ENCODE results near the gene RYR3. TPM values are rescaled to one million over a fixed set of nuclear protein-coding genes. Genes with fewer than 3 reads are reported as not detected.

The RYR3 gene
- total RNA-seq, 4 donors from 2014 or later, result 3.7 to 7.2 (median 4.5) TPM

- intact Hi-C loops (cut with DNase I), result no loop called here
- no peaks in the 10 kb centered on the region for H3K27me3 ChIP-seq
- H3K36me3 ChIP-seq, result no peaks in the 10 kb centered on the region
- DNase-seq (ENCODE audit: extremely low spot score), result no peak
- no peak overlapping the region for H3K4me3 ChIP-seq
- H3K9me3 ChIP-seq, result no peaks in the 10 kb centered on the region
- WGBS, result 77% methylated on average over 4 of the region's 4 CpGs
- TF ChIP-seq POLR2A (IDR thresholded peaks at IDR 0.05; ENCODE audit: low read depth) (no peak), POLR2AphosphoS5 (IDR thresholded peaks at IDR 0.05) (no peak), EP300 (IDR thresholded peaks at IDR 0.05) (no peak), CTCF (IDR thresholded peaks at IDR 0.05) (no peak)
- no peak overlapping the region for H3K27ac ChIP-seq (replicated peaks in 1 of 4)
- H3K4me1 ChIP-seq, result peaks cover 0 to 5% (median 0%) of the 10 kb centered on the region in 4 donors
Observed at GRCh38 chr15:33451385-33451784, 140.6 kb downstream of the RYR3 start.

- 66% methylated on average over 3 of the region's 3 CpGs for WGBS
- DNase-seq (ENCODE audit: extremely low spot score), result no peak
- intact Hi-C loops (cut with DNase I), result no loop called here
- no peaks in the 10 kb centered on the region for H3K27me3 ChIP-seq
- peaks cover 0 to 5% (median 0%) of the 10 kb centered on the region in 4 donors for H3K4me1 ChIP-seq
- no peak for TF ChIP-seq POLR2AphosphoS5 (IDR thresholded peaks at IDR 0.05)
- TF ChIP-seq CTCF (IDR thresholded peaks at IDR 0.05), result no peak
- no peak for TF ChIP-seq EP300 (IDR thresholded peaks at IDR 0.05)
- TF ChIP-seq POLR2A (IDR thresholded peaks at IDR 0.05; ENCODE audit: low read depth), result no peak
- no peak overlapping the region for H3K27ac ChIP-seq (replicated peaks in 1 of 4)
- H3K4me3 ChIP-seq, result no peak overlapping the region
- no peaks in the 10 kb centered on the region for H3K9me3 ChIP-seq
- no peaks in the 10 kb centered on the region for H3K36me3 ChIP-seq
Observed at GRCh38 chr15:33453761-33454160, 143.0 kb downstream of the RYR3 start.

- Histone ChIP-seq H3K4me1 (peaks cover 0 to 5% (median 0%) of the 10 kb centered on the region in 4 donors), H3K4me3 (no peak overlapping the region), H3K27ac (replicated peaks in 1 of 4) (no peak overlapping the region), H3K36me3 (no peaks in the 10 kb centered on the region), H3K27me3 (no peaks in the 10 kb centered on the region), H3K9me3 (no peaks in the 10 kb centered on the region)
- TF ChIP-seq POLR2A (IDR thresholded peaks at IDR 0.05; ENCODE audit: low read depth) (no peak), CTCF (IDR thresholded peaks at IDR 0.05) (no peak), EP300 (IDR thresholded peaks at IDR 0.05) (no peak), POLR2AphosphoS5 (IDR thresholded peaks at IDR 0.05) (no peak)
- intact Hi-C loops (cut with DNase I), result no loop called here
- 89% methylated on average over 7 of the region's 7 CpGs for WGBS
- no peak for DNase-seq (ENCODE audit: extremely low spot score)
Observed at GRCh38 chr15:33454346-33454745, 143.6 kb downstream of the RYR3 start.

GRCh38 chr15:33454996-33455395 is 144.2 kb downstream of the RYR3 start:
- Histone ChIP-seq H3K4me1 (peaks cover 0 to 5% (median 0%) of the 10 kb centered on the region in 4 donors), H3K27ac (replicated peaks in 1 of 4) (no peak overlapping the region), H3K4me3 (no peak overlapping the region), H3K9me3 (no peaks in the 10 kb centered on the region), H3K27me3 (no peaks in the 10 kb centered on the region), H3K36me3 (no peaks in the 10 kb centered on the region)
- no peak for TF ChIP-seq EP300 (IDR thresholded peaks at IDR 0.05)
- no peak for TF ChIP-seq POLR2A (IDR thresholded peaks at IDR 0.05; ENCODE audit: low read depth)
- TF ChIP-seq POLR2AphosphoS5 (IDR thresholded peaks at IDR 0.05), result no peak
- no peak for TF ChIP-seq CTCF (IDR thresholded peaks at IDR 0.05)
- intact Hi-C loops (cut with DNase I), result no loop called here
- 63% methylated on average over 4 of the region's 4 CpGs for WGBS
- DNase-seq (ENCODE audit: extremely low spot score), result no peak

GRCh38 chr15:33458421-33458820 is 147.7 kb downstream of the RYR3 start:
- H3K27ac ChIP-seq (replicated peaks in 1 of 4), result no peak overlapping the region
- no peaks in the 10 kb centered on the region for H3K4me1 ChIP-seq
- intact Hi-C loops (cut with DNase I), result no loop called here
- no peaks in the 10 kb centered on the region for H3K9me3 ChIP-seq
- no peak for TF ChIP-seq POLR2A (IDR thresholded peaks at IDR 0.05; ENCODE audit: low read depth)
- TF ChIP-seq POLR2AphosphoS5 (IDR thresholded peaks at IDR 0.05), result no peak
- no peak for TF ChIP-seq EP300 (IDR thresholded peaks at IDR 0.05)
- TF ChIP-seq CTCF (IDR thresholded peaks at IDR 0.05), result no peak
- H3K36me3 ChIP-seq, result no peaks in the 10 kb centered on the region
- H3K27me3 ChIP-seq, result no peaks in the 10 kb centered on the region
- WGBS, result 74% methylated on average over 2 of the region's 2 CpGs
- DNase-seq (ENCODE audit: extremely low spot score), result no peak
- no peak overlapping the region for H3K4me3 ChIP-seq

All from esophagus muscularis mucosa (tissue), 4 donors.